GM23338 (cell line): ENCODE results near the gene CACHD1. TPM values are rescaled to one million over a fixed set of nuclear protein-coding genes. Genes with fewer than 3 reads are reported as not detected.
A peak's percentile ranks its signal among the peaks of the same experiment; 100 is the strongest.

Experiments used
- ATAC-seq: fragments of 200-7000 bp; cut with Tn5 transposase; 3 replicates; pipeline ENCODE4 v1.9.1; 2020
- DNase-seq: peaks from one replicate; pipeline ENCODE4 v3.0.0-alpha.2; 2015; ENCODE audit warnings: low spot score
- H2AFZ ChIP-seq: fragments of 200-600 bp; sonication (generic); 2 replicates; pipeline ENCODE4 v1.8.0; 2016; ENCODE audit warnings: antibody characterized with exemption, mild to moderate bottlenecking, moderate library complexity
- H3F3A ChIP-seq: fragments of 200-600 bp; sonication (generic); replicated peaks from 2 replicates; pipeline ENCODE4 v1.8.0; 2017; ENCODE audit warnings: antibody characterized with exemption, mixed run types, low read depth
- H3K27ac ChIP-seq: fragments of 200-600 bp; sonication (generic); 2 replicates; pipeline ENCODE4 v1.6.1; 2016; ENCODE audit warnings: low read depth
- H3K27me3 ChIP-seq: fragments of 200-600 bp; sonication (generic); 2 replicates; pipeline ENCODE4 v1.8.0; 2016; ENCODE audit warnings: mild to moderate bottlenecking, mixed run types, moderate library complexity; ENCODE audit not compliant: insufficient read depth
- H3K36me3 ChIP-seq: fragments of 200-600 bp; sonication (generic); 2 replicates; pipeline ENCODE4 v1.8.0; 2016; ENCODE audit warnings: mild to moderate bottlenecking; ENCODE audit not compliant: insufficient read depth
- H3K4me1 ChIP-seq: fragments of 200-600 bp; sonication (generic); 2 replicates; pipeline ENCODE4 v1.8.0; 2016; ENCODE audit warnings: mild to moderate bottlenecking, moderate library complexity; ENCODE audit not compliant: insufficient read depth
- H3K4me2 ChIP-seq: fragments of 200-600 bp; sonication (generic); 2 replicates; pipeline ENCODE4 v1.7.1; 2017; ENCODE audit warnings: mixed run types
- H3K4me3 ChIP-seq: fragments of 200-600 bp; sonication (generic); 2 replicates; pipeline ENCODE4 v1.6.1; 2016; ENCODE audit warnings: mixed run types
- H3K79me2 ChIP-seq: fragments of 200-600 bp; sonication (generic); replicated peaks from 2 replicates; pipeline ENCODE4 v1.8.0; 2017; ENCODE audit warnings: mild to moderate bottlenecking; ENCODE audit not compliant: insufficient read depth
- H3K9me2 ChIP-seq: fragments of 200-600 bp; sonication (generic); 2 replicates; pipeline ENCODE4 v1.8.0; 2017; ENCODE audit not compliant: insufficient read depth
- H4K20me1 ChIP-seq: fragments of 200-600 bp; sonication (generic); replicated peaks from 2 replicates; pipeline ENCODE4 v1.8.0; 2017; ENCODE audit warnings: mild to moderate bottlenecking; ENCODE audit not compliant: insufficient read depth
- H3K27ac Mint-ChIP-seq: 2 replicates; pipeline ENCODE4 v1.8.0; 2020; ENCODE audit warnings: inconsistent platforms, mild to moderate bottlenecking, moderate library complexity, mixed read lengths
- H3K27me3 Mint-ChIP-seq: 3 replicates; pipeline ENCODE4 v1.8.0; 2022; ENCODE audit warnings: low read depth, mild to moderate bottlenecking, moderate library complexity, mixed read lengths, inconsistent platforms; ENCODE audit not compliant: insufficient read depth, poor library complexity
- H3K36me3 Mint-ChIP-seq: 3 replicates; pipeline ENCODE4 v1.8.0; 2021; ENCODE audit warnings: low read depth, mild to moderate bottlenecking, inconsistent platforms, moderate library complexity, mixed read lengths
- H3K4me1 Mint-ChIP-seq: 3 replicates; pipeline ENCODE4 v1.8.0; 2020; ENCODE audit warnings: mild to moderate bottlenecking, inconsistent platforms, mixed read lengths
- H3K4me3 Mint-ChIP-seq: 3 replicates; pipeline ENCODE4 v1.8.0; 2021; ENCODE audit warnings: moderate library complexity, mild to moderate bottlenecking, inconsistent platforms, mixed read lengths
- H3K9me3 Mint-ChIP-seq: 3 replicates; pipeline ENCODE4 v1.8.0; 2020; ENCODE audit warnings: moderate library complexity, mild to moderate bottlenecking, inconsistent platforms, mixed read lengths
- CTCF ChIP-seq, 2 experiments: fragments of 200-600 bp in 1 of 2; sonication (generic) in 1 of 2; conservative IDR thresholded peaks; 2 replicates each; pipeline versions ENCODE4 v1.5.1 to v1.6.1; 2016 to 2017; ENCODE audit warnings: antibody characterized with exemption in 2 of 2, low read depth in 2 of 2, mild to moderate bottlenecking in 2 of 2, moderate library complexity in 1 of 2
- EZH2 ChIP-seq: fragments of 200-600 bp; sonication (generic); IDR thresholded peaks from one replicate; pipeline ENCODE4 v1.8.0; 2017; ENCODE audit warnings: antibody characterized with exemption, mild to moderate bottlenecking, low read depth; ENCODE audit not compliant: unreplicated experiment
- JUNB ChIP-seq: IDR thresholded peaks from one replicate; pipeline ENCODE4 v1.6.1; 2016; ENCODE audit warnings: antibody characterized with exemption; ENCODE audit not compliant: unreplicated experiment
- NANOG ChIP-seq: IDR thresholded peaks from 2 replicates; pipeline ENCODE4 v1.6.1; 2016; ENCODE audit warnings: antibody characterized with exemption, borderline replicate concordance
- REST ChIP-seq: IDR thresholded peaks from one replicate; pipeline ENCODE4 v1.6.1; 2018; ENCODE audit warnings: antibody characterized with exemption; ENCODE audit not compliant: unreplicated experiment
- ZNF114 ChIP-seq: fragments of 250-450 bp; sonication (Bioruptor Pico); IDR thresholded peaks from 2 replicates; pipeline ENCODE4 v1.5.0; 2020; ENCODE audit warnings: mild to moderate bottlenecking, moderate library complexity
- ZNF462 ChIP-seq: fragments of 250-450 bp; sonication (Bioruptor Pico); IDR thresholded peaks from 2 replicates; pipeline ENCODE4 v1.5.0; 2020; ENCODE audit warnings: mild to moderate bottlenecking, moderate library complexity
- polyA plus RNA-seq: library from polyadenylated mRNA; unstranded; fragments of >200 nt; fragmentation: Nextera tagmentation; extraction: Ambion mirVana; gene quantifications from 2 replicates; pipeline ENCODE4 v1.2.1, GENCODE V29; 2016
- total RNA-seq: library from RNA; depleted of rRNA; stranded (reverse); fragments of >200 nt; shearing (Covaris generic); gene quantifications from 2 replicates; pipeline ENCODE4 v1.2.3, GENCODE V29; 2014

Gene CACHD1
- total and polyA plus RNA-seq, 2 experiments from 2014 or later, result 12.6 to 43.7 TPM

- no peak overlapping the region for H2AFZ ChIP-seq
- no peaks in the 10 kb centered on the region for H3K36me3 ChIP-seq
- H3K79me2 ChIP-seq, result peaks cover 83% of the 10 kb centered on the region
- DNase-seq (no peak), ATAC-seq (no peak)
- Mint-ChIP-seq H3K27ac (no peak overlapping the region), H3K4me3 (no peak overlapping the region), H3K9me3 (no peaks in the 10 kb centered on the region), H3K4me1 (peaks cover 88% of the 10 kb centered on the region), H3K27me3 (peaks cover 6% of the 10 kb centered on the region), H3K36me3 (peaks cover 10% of the 10 kb centered on the region; the same call in 1 of the 3 replicates)
- 0 out of 2 replicates have a peak overlapping the region, but pooled peaks have one; percentile 78 for H3K4me2 ChIP-seq
- H3F3A ChIP-seq, result 0 out of 2 replicates have a peak, but pooled peaks cover 3% of the 10 kb centered on the region
- no peaks in the 10 kb centered on the region for H3K9me2 ChIP-seq
- peaks cover 28% of the 10 kb centered on the region for H4K20me1 ChIP-seq
- no peak overlapping the region for H3K27ac ChIP-seq
- H3K27me3 ChIP-seq, result peaks cover 12% of the 10 kb centered on the region
- no peak overlapping the region for H3K4me3 ChIP-seq
- peaks cover 77% of the 10 kb centered on the region for H3K4me1 ChIP-seq
- TF ChIP-seq EZH2, result no peak
- no peak for TF ChIP-seq REST
- no peak for TF ChIP-seq NANOG
- TF ChIP-seq ZNF462 (CRISPR knock-in tag), result no peak
- no peak for TF ChIP-seq JUNB
- TF ChIP-seq ZNF114 (CRISPR knock-in tag), result no peak
- no peak for TF ChIP-seq CTCF (conservative IDR thresholded peaks at IDR 0.05; ENCODE audit: low read depth in 2 of 2)
These were observed 32.2 kb downstream of the CACHD1 start for GRCh38 chr1:64502083-64502482.
